Measurements from ENCODE around the gene MKRN3. TPM values are rescaled to one million over a fixed set of nuclear protein-coding genes. Genes with fewer than 3 reads are reported as not detected.

MKRN3 gene
- total RNA-seq, 2 donors from 2014 or later = 1.8 TPM; not detected in 1

GRCh38 chr15:23567921-23568320 is 2.4 kb downstream of the MKRN3 start:
- intact Hi-C loops (cut with DNase I) = no loop called here
- no peak overlapping the region for H3K27ac ChIP-seq
- no peak for TF ChIP-seq CTCF (IDR thresholded peaks at IDR 0.05)
- no peak for TF ChIP-seq POLR2A (IDR thresholded peaks at IDR 0.05)
- no peak for TF ChIP-seq POLR2AphosphoS5 (IDR thresholded peaks at IDR 0.05)
- no peaks in the 10 kb centered on the region for H3K36me3 ChIP-seq
- DNase-seq (ENCODE audit: low spot score) = no peak
- 69% methylated on average over 1 of the region's 1 CpG for WGBS
- no peaks in the 10 kb centered on the region for H3K4me1 ChIP-seq (replicated peaks)
- H3K4me3 ChIP-seq = no peak overlapping the region
- H3K9me3 ChIP-seq = no peaks in the 10 kb centered on the region
- H3K27me3 ChIP-seq (replicated peaks; ENCODE audit: insufficient read depth) = no peaks in the 10 kb centered on the region

- 50% methylated on average over 5 of the region's 5 CpGs for WGBS
- H3K27ac ChIP-seq = no peak overlapping the region
- intact Hi-C loops (cut with DNase I) = no loop called here
Observed at GRCh38 chr15:23569151-23569925, 3.9 kb downstream of the MKRN3 start.

GRCh38 chr15:23570486-23570885 is 5.0 kb downstream of the MKRN3 start:
- no peaks in the 10 kb centered on the region for H3K4me1 ChIP-seq (replicated peaks)
- H3K9me3 ChIP-seq = no peaks in the 10 kb centered on the region
- H3K4me3 ChIP-seq = no peak overlapping the region
- intact Hi-C loops (cut with DNase I) = no loop called here
- no peak for TF ChIP-seq CTCF (IDR thresholded peaks at IDR 0.05)
- no peak for TF ChIP-seq POLR2A (IDR thresholded peaks at IDR 0.05)
- no peak for TF ChIP-seq POLR2AphosphoS5 (IDR thresholded peaks at IDR 0.05)
- H3K27ac ChIP-seq = no peak overlapping the region
- H3K36me3 ChIP-seq = no peaks in the 10 kb centered on the region
- 33% methylated on average over 3 of the region's 3 CpGs for WGBS
- no peaks in the 10 kb centered on the region for H3K27me3 ChIP-seq (replicated peaks; ENCODE audit: insufficient read depth)
- no peak for DNase-seq (ENCODE audit: low spot score)

More at GRCh38 chr15:23569151-23569925, 3.9 kb downstream of the MKRN3 start:
- Histone ChIP-seq H3K4me3 (no peak overlapping the region), H3K4me1 (replicated peaks) (no peaks in the 10 kb centered on the region), H3K9me3 (no peaks in the 10 kb centered on the region), H3K36me3 (no peaks in the 10 kb centered on the region), H3K27me3 (replicated peaks; ENCODE audit: insufficient read depth) (no peaks in the 10 kb centered on the region)
- no peak for DNase-seq (ENCODE audit: low spot score)
- TF ChIP-seq POLR2AphosphoS5 (IDR thresholded peaks at IDR 0.05) (no peak), CTCF (IDR thresholded peaks at IDR 0.05) (no peak), POLR2A (IDR thresholded peaks at IDR 0.05) (no peak)

- Histone ChIP-seq H3K9me3 (no peaks in the 10 kb centered on the region), H3K27ac (no peak overlapping the region), H3K4me1 (replicated peaks) (no peaks in the 10 kb centered on the region), H3K4me3 (no peak overlapping the region), H3K36me3 (no peaks in the 10 kb centered on the region), H3K27me3 (replicated peaks; ENCODE audit: insufficient read depth) (no peaks in the 10 kb centered on the region)
- intact Hi-C loops (cut with DNase I) = no loop called here
- WGBS = 54% methylated on average over 4 of the region's 4 CpGs
- no peak for DNase-seq (ENCODE audit: low spot score)
- TF ChIP-seq POLR2AphosphoS5 (IDR thresholded peaks at IDR 0.05) (no peak), CTCF (IDR thresholded peaks at IDR 0.05) (no peak), POLR2A (IDR thresholded peaks at IDR 0.05) (no peak)
Observed at GRCh38 chr15:23572844-23573243, 7.4 kb downstream of the MKRN3 start.

GRCh38 chr15:23574742-23575141 is 9.3 kb downstream of the MKRN3 start:
- no peak overlapping the region for H3K27ac ChIP-seq
- no peaks in the 10 kb centered on the region for H3K9me3 ChIP-seq
- no peaks in the 10 kb centered on the region for H3K36me3 ChIP-seq
- 33% methylated on average over 3 of the region's 3 CpGs for WGBS
- DNase-seq (ENCODE audit: low spot score) = no peak
- no peak for TF ChIP-seq POLR2A (IDR thresholded peaks at IDR 0.05)
- intact Hi-C loops (cut with DNase I) = no loop called here
- no peaks in the 10 kb centered on the region for H3K4me1 ChIP-seq (replicated peaks)
- H3K4me3 ChIP-seq = no peak overlapping the region
- H3K27me3 ChIP-seq (replicated peaks; ENCODE audit: insufficient read depth) = no peaks in the 10 kb centered on the region

Measured in prostate gland (tissue), 2 donors.